ENCODE results near the gene FGD2.

The FGD2 gene

GRCh38 chr6:36961441-36962435 is 43.7 kb upstream of the FGD2 start:
- DNase-seq (ENCODE audit: low read depth in 2 of 2) = no peak
- TF ChIP-seq CTCF (IDR thresholded peaks at IDR 0.05; ENCODE audit: low read depth, low read length) = no peak
- no peak overlapping the region for H3K4me3 ChIP-seq (replicated peaks in 1 of 2; ENCODE audit: low read depth in 2 of 2, low read length in 2 of 2)

- no peak for TF ChIP-seq CTCF (IDR thresholded peaks at IDR 0.05; ENCODE audit: low read depth, low read length)
- DNase-seq (ENCODE audit: low read depth in 2 of 2) = peak; percentile 56 to 80
- no peak overlapping the region for H3K4me3 ChIP-seq (replicated peaks in 1 of 2; ENCODE audit: low read depth in 2 of 2, low read length in 2 of 2)
Observed at GRCh38 chr6:36962874-36963273, 42.6 kb upstream of the FGD2 start.

- no peak overlapping the region for H3K4me3 ChIP-seq (replicated peaks in 1 of 2; ENCODE audit: low read depth in 2 of 2, low read length in 2 of 2)
- no peak for TF ChIP-seq CTCF (IDR thresholded peaks at IDR 0.05; ENCODE audit: low read depth, low read length)
- DNase-seq (ENCODE audit: low read depth in 2 of 2) = peak in 1 of 2 donors; percentile 46
Observed at GRCh38 chr6:36963451-36964290, 41.8 kb upstream of the FGD2 start.

- no peak for DNase-seq (ENCODE audit: low read depth in 2 of 2)
- H3K4me3 ChIP-seq (replicated peaks in 1 of 2; ENCODE audit: low read depth in 2 of 2, low read length in 2 of 2) = no peak overlapping the region
- no peak for TF ChIP-seq CTCF (IDR thresholded peaks at IDR 0.05; ENCODE audit: low read depth, low read length)
Observed at GRCh38 chr6:36964349-36964748, 41.1 kb upstream of the FGD2 start.

GRCh38 chr6:36964908-36965307 is 40.5 kb upstream of the FGD2 start:
- TF ChIP-seq CTCF (IDR thresholded peaks at IDR 0.05; ENCODE audit: low read depth, low read length) = no peak
- DNase-seq (ENCODE audit: low read depth in 2 of 2) = no peak
- H3K4me3 ChIP-seq (replicated peaks in 1 of 2; ENCODE audit: low read depth in 2 of 2, low read length in 2 of 2) = no peak overlapping the region

GRCh38 chr6:36967301-36967700 is 38.2 kb upstream of the FGD2 start:
- TF ChIP-seq CTCF (IDR thresholded peaks at IDR 0.05; ENCODE audit: low read depth, low read length) = no peak
- no peak overlapping the region for H3K4me3 ChIP-seq (replicated peaks in 1 of 2; ENCODE audit: low read depth in 2 of 2, low read length in 2 of 2)
- DNase-seq (ENCODE audit: low read depth in 2 of 2) = no peak

Measured in cardiac fibroblast (primary cell).